GM12873 (cell line): ENCODE data around the gene PYDC1.

Source experiments
- TF ChIP-seq, protein P1 (sequence below): IDR thresholded peaks from 2 replicates; pipeline ENCODE4 v1.5.1; 2012; ENCODE audit warnings: low read depth, mild to moderate bottlenecking, moderate library complexity, low read length, control low read depth; ENCODE audit not compliant: insufficient read depth; ENCODE audit errors: missing control alignments

Gene PYDC1

DNA sequence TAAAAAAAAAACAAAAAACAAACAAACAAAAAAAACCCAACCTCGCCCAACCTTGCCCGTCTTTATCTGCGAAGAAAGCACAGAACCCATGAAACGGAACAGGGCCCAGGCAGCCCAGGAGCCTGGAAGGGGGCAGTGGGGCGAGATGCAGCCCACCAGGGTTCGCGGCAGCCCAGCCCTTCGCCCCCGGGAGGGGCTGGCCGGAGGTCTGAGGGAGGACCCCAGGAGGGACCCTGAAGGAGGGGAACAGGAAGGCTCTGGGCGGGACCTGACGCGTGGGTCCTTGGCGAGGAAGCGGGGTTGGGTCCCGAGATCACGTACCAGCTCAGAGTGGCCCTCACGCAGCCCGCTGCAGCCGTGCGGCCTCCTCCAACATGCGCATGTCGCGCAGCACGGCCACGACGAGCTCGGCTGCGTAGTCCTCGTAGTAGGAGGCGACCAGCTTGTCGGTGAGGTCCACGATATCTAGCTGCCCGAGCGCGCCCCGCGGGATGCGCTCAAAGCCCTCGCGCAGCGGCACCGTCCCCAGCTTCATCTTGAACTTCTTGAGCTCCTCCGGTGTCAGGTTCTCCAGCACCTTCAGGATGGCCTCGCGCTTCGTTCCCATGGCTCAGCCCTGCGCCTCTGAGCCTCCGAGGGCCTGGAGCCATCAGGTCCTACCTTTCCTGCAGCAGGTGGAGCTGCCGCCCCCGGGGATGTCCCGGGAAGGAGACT is at the start of gene PYDC1:
Gene PYDC1, minus strand, starts transcription at position 714 of the 714 bp plus-strand sequence. Its CDS starts 107 bp downstream, at position 607.
- TF ChIP-seq, protein P1, sequence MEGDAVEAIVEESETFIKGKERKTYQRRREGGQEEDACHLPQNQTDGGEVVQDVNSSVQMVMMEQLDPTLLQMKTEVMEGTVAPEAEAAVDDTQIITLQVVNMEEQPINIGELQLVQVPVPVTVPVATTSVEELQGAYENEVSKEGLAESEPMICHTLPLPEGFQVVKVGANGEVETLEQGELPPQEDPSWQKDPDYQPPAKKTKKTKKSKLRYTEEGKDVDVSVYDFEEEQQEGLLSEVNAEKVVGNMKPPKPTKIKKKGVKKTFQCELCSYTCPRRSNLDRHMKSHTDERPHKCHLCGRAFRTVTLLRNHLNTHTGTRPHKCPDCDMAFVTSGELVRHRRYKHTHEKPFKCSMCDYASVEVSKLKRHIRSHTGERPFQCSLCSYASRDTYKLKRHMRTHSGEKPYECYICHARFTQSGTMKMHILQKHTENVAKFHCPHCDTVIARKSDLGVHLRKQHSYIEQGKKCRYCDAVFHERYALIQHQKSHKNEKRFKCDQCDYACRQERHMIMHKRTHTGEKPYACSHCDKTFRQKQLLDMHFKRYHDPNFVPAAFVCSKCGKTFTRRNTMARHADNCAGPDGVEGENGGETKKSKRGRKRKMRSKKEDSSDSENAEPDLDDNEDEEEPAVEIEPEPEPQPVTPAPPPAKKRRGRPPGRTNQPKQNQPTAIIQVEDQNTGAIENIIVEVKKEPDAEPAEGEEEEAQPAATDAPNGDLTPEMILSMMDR, result no peak

DNA sequence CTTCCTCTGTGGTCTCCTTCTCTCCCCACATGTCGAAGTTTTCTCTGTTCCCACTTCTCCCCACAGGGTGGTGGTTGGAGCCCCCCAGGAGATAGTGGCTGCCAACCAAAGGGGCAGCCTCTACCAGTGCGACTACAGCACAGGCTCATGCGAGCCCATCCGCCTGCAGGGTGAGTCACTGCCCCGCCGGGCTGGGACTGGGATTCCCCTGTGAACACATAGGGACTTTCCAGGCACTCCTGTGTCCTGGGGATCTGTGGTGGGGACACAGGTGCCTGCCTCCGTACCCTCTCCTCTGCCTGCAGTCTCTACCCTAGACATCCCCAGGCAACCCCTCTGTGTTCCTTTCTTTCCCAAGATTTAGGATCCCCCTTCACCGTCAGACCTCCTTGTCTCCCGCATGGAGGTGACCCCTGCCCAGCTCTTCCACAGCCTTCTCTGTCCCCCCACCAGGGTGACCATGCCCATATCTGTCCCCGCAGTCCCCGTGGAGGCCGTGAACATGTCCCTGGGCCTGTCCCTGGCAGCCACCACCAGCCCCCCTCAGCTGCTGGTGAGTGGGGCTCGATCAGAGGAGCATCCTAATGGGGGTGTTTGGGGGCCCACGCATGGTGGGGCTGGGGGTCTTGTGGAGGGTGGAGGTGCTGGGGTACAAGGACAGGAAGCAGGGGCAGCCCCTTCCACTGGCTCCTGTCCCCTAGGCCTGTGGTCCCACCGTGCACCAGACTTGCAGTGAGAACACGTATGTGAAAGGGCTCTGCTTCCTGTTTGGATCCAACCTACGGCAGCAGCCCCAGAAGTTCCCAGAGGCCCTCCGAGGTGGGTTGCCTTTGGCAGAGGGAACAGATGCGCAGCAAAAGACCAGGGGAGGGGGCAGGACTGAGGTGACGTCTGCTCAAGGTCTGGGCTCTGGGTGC is 48.7 kb upstream of the PYDC1 start:
- TF ChIP-seq, protein P1, result no peak

DNA sequence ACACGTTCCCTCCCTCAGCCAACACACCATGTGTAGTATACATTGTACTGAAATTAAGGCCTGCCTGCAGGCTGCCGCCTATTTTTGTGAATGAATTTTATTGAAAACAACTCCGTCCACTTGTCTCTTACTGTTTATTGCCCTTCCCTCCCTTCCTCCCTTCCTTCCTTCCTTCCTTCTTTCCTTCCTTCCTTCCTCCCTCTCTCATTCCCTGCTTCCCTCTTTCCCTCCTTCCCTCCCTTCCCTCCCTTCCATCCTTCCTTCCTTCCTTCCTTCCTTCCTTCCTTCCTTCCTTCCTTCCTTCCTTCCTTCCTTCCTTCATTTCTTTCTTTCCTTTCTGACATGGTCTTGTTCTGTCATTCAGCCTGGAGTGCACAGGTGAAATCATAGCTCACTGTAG is 45.1 kb upstream of the PYDC1 start:
- TF ChIP-seq, protein P1, result no peak

DNA sequence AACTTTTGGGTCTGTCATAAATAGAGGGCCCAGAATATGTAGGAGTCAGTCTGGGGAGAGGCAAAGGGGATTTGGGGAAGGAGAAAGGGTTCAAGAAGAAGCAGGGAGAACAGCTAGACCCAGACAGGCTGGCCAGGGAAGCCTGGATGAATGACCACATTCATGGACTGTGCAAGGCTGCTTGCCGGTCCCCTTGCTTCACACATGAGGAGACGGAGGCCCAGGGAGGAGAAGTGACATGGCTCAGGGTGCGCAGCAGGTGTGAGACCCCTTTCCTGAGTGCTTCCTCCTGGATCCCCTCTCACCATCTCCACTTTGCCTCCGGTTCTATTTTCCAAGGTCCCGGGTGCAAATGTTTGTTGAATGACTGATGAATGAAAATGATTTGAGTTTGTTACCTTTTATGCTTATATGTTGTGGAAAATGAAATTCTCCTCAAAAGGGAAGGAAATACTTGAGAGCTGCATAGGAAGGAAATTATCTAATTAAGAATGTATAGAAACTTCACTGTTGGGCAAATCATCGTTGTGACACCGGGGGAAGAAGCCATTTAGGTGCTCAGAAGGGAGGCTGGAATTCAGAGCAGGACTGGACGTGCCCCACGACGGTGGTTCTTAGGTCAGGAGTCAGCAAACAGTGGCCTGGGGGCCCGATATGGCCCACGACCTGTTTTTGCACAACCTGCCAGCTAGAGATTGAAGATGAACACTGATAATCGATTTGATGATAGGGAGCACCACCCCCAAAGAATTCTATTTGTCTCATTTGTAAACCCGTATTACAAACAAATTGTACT is 43.4 kb upstream of the PYDC1 start:
- TF ChIP-seq, protein P1, result no peak

DNA sequence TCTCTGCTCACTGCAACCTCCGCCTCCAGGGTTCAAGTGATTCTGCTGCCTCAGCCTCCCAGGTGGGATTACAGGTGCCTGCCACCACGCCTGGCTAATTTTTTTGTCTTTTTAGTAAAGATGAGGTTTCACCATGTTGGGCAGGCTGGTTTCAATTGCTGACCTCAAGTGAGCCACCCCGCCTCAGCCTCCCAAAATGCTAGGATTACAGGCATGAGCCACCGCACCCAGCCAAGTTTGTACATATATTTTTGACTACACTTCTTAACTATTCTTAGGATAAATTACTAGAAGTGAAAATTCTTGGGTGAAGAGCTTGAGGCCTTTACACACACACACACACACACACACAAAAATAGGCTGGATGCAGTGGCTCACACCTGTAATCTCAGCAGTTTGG is 41.4 kb upstream of the PYDC1 start:
- TF ChIP-seq, protein P1, result no peak

DNA sequence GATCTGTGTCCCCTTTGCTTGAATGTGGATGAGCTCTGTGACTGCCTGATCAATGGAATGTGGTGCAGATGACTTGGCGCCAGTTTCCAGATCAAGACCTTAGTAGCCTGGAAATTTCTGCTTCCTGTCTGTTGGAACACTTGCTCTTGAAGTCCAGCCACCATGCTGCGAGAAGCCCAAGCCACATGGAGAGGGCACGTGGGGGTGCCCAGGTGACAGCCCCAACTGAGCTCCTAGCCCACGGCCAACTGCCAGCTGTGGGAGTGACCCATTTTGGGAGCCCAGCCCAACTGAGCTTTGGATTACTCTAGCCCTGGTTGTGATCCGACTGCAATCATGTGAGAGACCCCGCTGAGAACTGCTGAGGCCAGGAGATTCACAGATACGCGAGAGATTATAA is 39.5 kb upstream of the PYDC1 start:
- TF ChIP-seq, protein P1, result no peak

DNA sequence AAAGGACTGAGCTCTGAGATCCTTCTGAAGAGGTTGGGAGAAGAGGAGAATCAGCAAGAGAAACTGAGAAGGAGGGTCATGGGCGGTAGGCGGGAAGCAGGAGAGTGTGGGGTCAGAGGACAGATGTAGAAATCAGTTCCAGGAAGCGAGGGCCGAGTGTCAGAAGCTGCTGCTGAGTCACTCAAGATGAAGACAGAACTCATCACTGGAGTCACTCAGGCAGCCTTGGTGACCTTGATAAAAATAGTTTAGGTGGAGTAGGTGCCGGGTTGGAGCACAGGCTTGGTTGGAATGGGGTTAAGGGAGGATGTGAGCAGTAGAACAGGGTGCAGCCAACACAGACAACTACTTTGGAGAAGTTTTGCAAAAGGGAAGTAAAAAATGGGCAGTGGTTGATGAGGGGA is 36.7 kb upstream of the PYDC1 start:
- TF ChIP-seq, protein P1, result no peak
